Measurements from ENCODE around the gene CFAP54.

CFAP54 gene

GRCh38 chr12:96824838-96825236 is 335.5 kb downstream of the CFAP54 start:
- no peaks in the 10 kb centered on the region for H3K27me3 ChIP-seq (ENCODE audit: insufficient read depth, low read length, poor library complexity)
- no peaks in the 10 kb centered on the region for H3K4me1 ChIP-seq (ENCODE audit: control insufficient read depth, low read depth, low read length)
- no peak overlapping the region for H3K4me2 ChIP-seq (ENCODE audit: low read length)
- H3K79me2 ChIP-seq (ENCODE audit: control insufficient read depth, insufficient read depth, low read length): no peaks in the 10 kb centered on the region
- no peaks in the 10 kb centered on the region for H3K36me3 ChIP-seq (ENCODE audit: control insufficient read depth, insufficient read depth, low read length)
- no peak overlapping the region for H4K8ac ChIP-seq (ENCODE audit: low read depth, low read length)
- H2AK5ac ChIP-seq (ENCODE audit: low read length): no peak overlapping the region
- no peak overlapping the region for H2BK5ac ChIP-seq (ENCODE audit: low read length)
- no peak overlapping the region for H4K5ac ChIP-seq (ENCODE audit: low read length)
- no peak overlapping the region for H3K4ac ChIP-seq (ENCODE audit: low read depth, low read length)
- no peak for DNase-seq
- no peak overlapping the region for H2BK120ac ChIP-seq (ENCODE audit: low read depth, low read length)
- H3K79me1 ChIP-seq (ENCODE audit: low read length): no peaks in the 10 kb centered on the region
- H3K56ac ChIP-seq (ENCODE audit: low read length): no peak overlapping the region
- no peak overlapping the region for H3K27ac ChIP-seq (ENCODE audit: low read depth, low read length)
- no peak overlapping the region for H3K9ac ChIP-seq (ENCODE audit: low read length)
- H3K23ac ChIP-seq (ENCODE audit: low read length): no peak overlapping the region
- H3K18ac ChIP-seq (ENCODE audit: low read length): no peak overlapping the region
- no CpG with 5 or more reads among the region's 2 CpGs for WGBS (ENCODE audit: extremely low coverage, insufficient coverage, low lambda C conversion rate)
- no peak overlapping the region for H2BK15ac ChIP-seq (replicated peaks; ENCODE audit: low read depth)
- H3K4me3 ChIP-seq (ENCODE audit: low read length): no peak overlapping the region

- Histone ChIP-seq H3K4me3 (ENCODE audit: low read length) (no peak overlapping the region), H3K79me2 (ENCODE audit: control insufficient read depth, insufficient read depth, low read length) (no peaks in the 10 kb centered on the region), H2BK15ac (replicated peaks; ENCODE audit: low read depth) (no peak overlapping the region), H3K56ac (ENCODE audit: low read length) (no peak overlapping the region), H2BK5ac (ENCODE audit: low read length) (no peak overlapping the region), H3K27ac (ENCODE audit: low read depth, low read length) (no peak overlapping the region), H4K8ac (ENCODE audit: low read depth, low read length) (no peak overlapping the region), H4K5ac (ENCODE audit: low read length) (no peak overlapping the region), H2BK120ac (ENCODE audit: low read depth, low read length) (no peak overlapping the region), H3K27me3 (ENCODE audit: insufficient read depth, low read length, poor library complexity) (no peaks in the 10 kb centered on the region), H3K36me3 (ENCODE audit: control insufficient read depth, insufficient read depth, low read length) (no peaks in the 10 kb centered on the region), H3K23ac (ENCODE audit: low read length) (no peak overlapping the region), H2AK5ac (ENCODE audit: low read length) (no peak overlapping the region), H3K4me1 (ENCODE audit: control insufficient read depth, low read depth, low read length) (no peaks in the 10 kb centered on the region), H3K4me2 (ENCODE audit: low read length) (no peak overlapping the region), H3K4ac (ENCODE audit: low read depth, low read length) (no peak overlapping the region), H3K9ac (ENCODE audit: low read length) (no peak overlapping the region), H3K79me1 (ENCODE audit: low read length) (no peaks in the 10 kb centered on the region), H3K18ac (ENCODE audit: low read length) (no peak overlapping the region)
- WGBS (ENCODE audit: extremely low coverage, insufficient coverage, low lambda C conversion rate): no CpG with 5 or more reads among the region's 5 CpGs
- peak; percentile 47 for DNase-seq
Observed at GRCh38 chr12:96828169-96828789, 338.9 kb downstream of the CFAP54 start.

- Histone ChIP-seq H3K27ac (ENCODE audit: low read depth, low read length) (no peak overlapping the region), H2BK15ac (replicated peaks; ENCODE audit: low read depth) (no peak overlapping the region), H3K18ac (ENCODE audit: low read length) (no peak overlapping the region), H3K4me3 (ENCODE audit: low read length) (no peak overlapping the region), H3K79me1 (ENCODE audit: low read length) (no peaks in the 10 kb centered on the region), H3K4me2 (ENCODE audit: low read length) (no peak overlapping the region), H2AK5ac (ENCODE audit: low read length) (no peak overlapping the region), H4K8ac (ENCODE audit: low read depth, low read length) (no peak overlapping the region), H2BK5ac (ENCODE audit: low read length) (no peak overlapping the region), H3K9ac (ENCODE audit: low read length) (no peak overlapping the region), H3K27me3 (ENCODE audit: insufficient read depth, low read length, poor library complexity) (no peaks in the 10 kb centered on the region), H3K79me2 (ENCODE audit: control insufficient read depth, insufficient read depth, low read length) (no peaks in the 10 kb centered on the region), H3K56ac (ENCODE audit: low read length) (no peak overlapping the region), H4K5ac (ENCODE audit: low read length) (no peak overlapping the region), H3K36me3 (ENCODE audit: control insufficient read depth, insufficient read depth, low read length) (no peaks in the 10 kb centered on the region), H2BK120ac (ENCODE audit: low read depth, low read length) (no peak overlapping the region), H3K4ac (ENCODE audit: low read depth, low read length) (no peak overlapping the region), H3K4me1 (ENCODE audit: control insufficient read depth, low read depth, low read length) (no peaks in the 10 kb centered on the region), H3K23ac (ENCODE audit: low read length) (no peak overlapping the region)
- no peak for DNase-seq
- WGBS (ENCODE audit: extremely low coverage, insufficient coverage, low lambda C conversion rate): no CpG with 5 or more reads among the region's 3 CpGs
Observed at GRCh38 chr12:96829354-96829753, 340.0 kb downstream of the CFAP54 start.

GRCh38 chr12:96831346-96831745 is 342.0 kb downstream of the CFAP54 start:
- Histone ChIP-seq H3K27ac (ENCODE audit: low read depth, low read length) (no peak overlapping the region), H3K36me3 (ENCODE audit: control insufficient read depth, insufficient read depth, low read length) (no peaks in the 10 kb centered on the region), H3K18ac (ENCODE audit: low read length) (no peak overlapping the region), H2BK15ac (replicated peaks; ENCODE audit: low read depth) (no peak overlapping the region), H3K4me1 (ENCODE audit: control insufficient read depth, low read depth, low read length) (no peaks in the 10 kb centered on the region), H3K27me3 (ENCODE audit: insufficient read depth, low read length, poor library complexity) (no peaks in the 10 kb centered on the region), H3K4me3 (ENCODE audit: low read length) (no peak overlapping the region), H2BK120ac (ENCODE audit: low read depth, low read length) (no peak overlapping the region), H3K56ac (ENCODE audit: low read length) (no peak overlapping the region), H2BK5ac (ENCODE audit: low read length) (no peak overlapping the region), H3K4ac (ENCODE audit: low read depth, low read length) (no peak overlapping the region), H4K5ac (ENCODE audit: low read length) (no peak overlapping the region), H4K8ac (ENCODE audit: low read depth, low read length) (no peak overlapping the region), H3K9ac (ENCODE audit: low read length) (no peak overlapping the region), H3K4me2 (ENCODE audit: low read length) (no peak overlapping the region), H2AK5ac (ENCODE audit: low read length) (no peak overlapping the region), H3K79me2 (ENCODE audit: control insufficient read depth, insufficient read depth, low read length) (no peaks in the 10 kb centered on the region), H3K23ac (ENCODE audit: low read length) (no peak overlapping the region), H3K79me1 (ENCODE audit: low read length) (no peaks in the 10 kb centered on the region)
- WGBS (ENCODE audit: extremely low coverage, insufficient coverage, low lambda C conversion rate): no CpG with 5 or more reads among the region's 1 CpG
- DNase-seq: no peak

GRCh38 chr12:96846293-96846692 is 356.9 kb downstream of the CFAP54 start:
- H3K4ac ChIP-seq (ENCODE audit: low read depth, low read length): no peak overlapping the region

GRCh38 chr12:96850676-96851075 is 361.3 kb downstream of the CFAP54 start:
- Histone ChIP-seq H3K79me2 (ENCODE audit: control insufficient read depth, insufficient read depth, low read length) (no peaks in the 10 kb centered on the region), H3K18ac (ENCODE audit: low read length) (no peak overlapping the region), H3K27me3 (ENCODE audit: insufficient read depth, low read length, poor library complexity) (no peaks in the 10 kb centered on the region), H3K9ac (ENCODE audit: low read length) (no peak overlapping the region), H3K4me2 (ENCODE audit: low read length) (no peak overlapping the region), H3K4me1 (ENCODE audit: control insufficient read depth, low read depth, low read length) (no peaks in the 10 kb centered on the region), H3K36me3 (ENCODE audit: control insufficient read depth, insufficient read depth, low read length) (no peaks in the 10 kb centered on the region), H4K5ac (ENCODE audit: low read length) (no peak overlapping the region), H3K79me1 (ENCODE audit: low read length) (no peaks in the 10 kb centered on the region), H3K4me3 (ENCODE audit: low read length) (no peak overlapping the region), H2AK5ac (ENCODE audit: low read length) (no peak overlapping the region), H4K8ac (ENCODE audit: low read depth, low read length) (no peak overlapping the region), H3K23ac (ENCODE audit: low read length) (no peak overlapping the region), H2BK120ac (ENCODE audit: low read depth, low read length) (no peak overlapping the region), H2BK15ac (replicated peaks; ENCODE audit: low read depth) (no peak overlapping the region), H3K4ac (ENCODE audit: low read depth, low read length) (no peak overlapping the region), H3K56ac (ENCODE audit: low read length) (no peak overlapping the region), H3K27ac (ENCODE audit: low read depth, low read length) (no peak overlapping the region), H2BK5ac (ENCODE audit: low read length) (no peak overlapping the region)
- no CpG with 5 or more reads among the region's 3 CpGs for WGBS (ENCODE audit: extremely low coverage, insufficient coverage, low lambda C conversion rate)
- peak; percentile 45 for DNase-seq

More at GRCh38 chr12:96846293-96846692, 356.9 kb downstream of the CFAP54 start:
- H3K79me2 ChIP-seq (ENCODE audit: control insufficient read depth, insufficient read depth, low read length): no peaks in the 10 kb centered on the region
- no peak overlapping the region for H3K9ac ChIP-seq (ENCODE audit: low read length)
- H3K27ac ChIP-seq (ENCODE audit: low read depth, low read length): no peak overlapping the region
- no peak overlapping the region for H3K18ac ChIP-seq (ENCODE audit: low read length)
- no peak overlapping the region for H3K4me2 ChIP-seq (ENCODE audit: low read length)
- no peak overlapping the region for H2BK15ac ChIP-seq (replicated peaks; ENCODE audit: low read depth)
- no peak overlapping the region for H3K56ac ChIP-seq (ENCODE audit: low read length)
- no peaks in the 10 kb centered on the region for H3K27me3 ChIP-seq (ENCODE audit: insufficient read depth, low read length, poor library complexity)
- WGBS (ENCODE audit: extremely low coverage, insufficient coverage, low lambda C conversion rate): no CpG with 5 or more reads among the region's 2 CpGs
- no peak overlapping the region for H2BK5ac ChIP-seq (ENCODE audit: low read length)
- H3K23ac ChIP-seq (ENCODE audit: low read length): no peak overlapping the region
- H2AK5ac ChIP-seq (ENCODE audit: low read length): no peak overlapping the region
- H3K36me3 ChIP-seq (ENCODE audit: control insufficient read depth, insufficient read depth, low read length): no peaks in the 10 kb centered on the region
- peak; percentile 40 for DNase-seq
- H4K8ac ChIP-seq (ENCODE audit: low read depth, low read length): no peak overlapping the region
- H2BK120ac ChIP-seq (ENCODE audit: low read depth, low read length): no peak overlapping the region
- no peaks in the 10 kb centered on the region for H3K4me1 ChIP-seq (ENCODE audit: control insufficient read depth, low read depth, low read length)
- H4K5ac ChIP-seq (ENCODE audit: low read length): no peak overlapping the region
- no peaks in the 10 kb centered on the region for H3K79me1 ChIP-seq (ENCODE audit: low read length)
- H3K4me3 ChIP-seq (ENCODE audit: low read length): no peak overlapping the region

All from mesendoderm (in vitro differentiated cells).